ENCODE results near the gene DLX6.

Gene DLX6

DNA sequence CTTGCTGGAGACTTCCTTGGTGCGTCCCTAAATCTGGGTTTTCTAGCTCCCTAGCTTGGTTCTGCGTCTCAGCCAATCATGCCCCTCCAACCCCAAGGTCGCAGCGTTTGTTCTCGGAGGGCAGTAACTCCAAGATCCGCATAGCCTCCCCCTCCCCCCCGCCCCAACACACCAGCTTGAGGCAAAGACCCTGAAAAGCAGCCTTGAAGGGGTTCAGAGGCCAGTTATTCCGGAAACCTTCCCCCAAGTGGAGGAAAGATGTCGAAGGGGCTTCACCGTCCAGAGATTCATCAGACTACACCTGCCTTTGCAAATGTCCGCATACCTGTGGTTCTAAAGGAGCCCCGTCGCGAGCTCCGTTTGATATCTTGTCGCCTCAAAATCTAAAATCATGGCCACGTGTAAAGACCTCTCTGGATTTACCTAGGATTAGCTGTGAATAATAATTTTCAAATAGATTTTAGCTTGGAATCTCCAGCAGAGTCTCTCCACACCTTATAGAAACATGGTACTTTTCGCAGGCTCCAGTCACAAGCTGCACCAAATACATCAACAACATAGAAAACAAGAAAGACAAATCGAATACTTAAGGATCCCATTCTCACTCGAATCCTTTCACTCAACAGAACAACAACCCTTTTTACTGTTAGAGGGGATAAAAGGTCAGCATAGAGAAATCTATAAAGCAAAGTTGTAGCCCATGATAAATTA, 7.9 kb downstream of the DLX6 start:
- H3K27ac ChIP-seq (ENCODE audit: low read length): no peak overlapping the region
- no peaks in the 10 kb centered on the region for H3K36me3 ChIP-seq (ENCODE audit: insufficient read depth, low read length)
- no peak overlapping the region for H3K4me3 ChIP-seq (ENCODE audit: low read depth in 1 of 2, low read length in 2 of 2)
- H3K9me3 ChIP-seq (ENCODE audit: insufficient read depth, low read length, severe bottlenecking): no peaks in the 10 kb centered on the region
- no peak for ATAC-seq (ENCODE audit: insufficient read depth, low read depth)
- no peaks in the 10 kb centered on the region for H3K4me1 ChIP-seq (ENCODE audit: insufficient read depth, low read length)
- H4K20me1 ChIP-seq (ENCODE audit: insufficient read depth, low read length): no peaks in the 10 kb centered on the region
- TF ChIP-seq, protein P1, sequence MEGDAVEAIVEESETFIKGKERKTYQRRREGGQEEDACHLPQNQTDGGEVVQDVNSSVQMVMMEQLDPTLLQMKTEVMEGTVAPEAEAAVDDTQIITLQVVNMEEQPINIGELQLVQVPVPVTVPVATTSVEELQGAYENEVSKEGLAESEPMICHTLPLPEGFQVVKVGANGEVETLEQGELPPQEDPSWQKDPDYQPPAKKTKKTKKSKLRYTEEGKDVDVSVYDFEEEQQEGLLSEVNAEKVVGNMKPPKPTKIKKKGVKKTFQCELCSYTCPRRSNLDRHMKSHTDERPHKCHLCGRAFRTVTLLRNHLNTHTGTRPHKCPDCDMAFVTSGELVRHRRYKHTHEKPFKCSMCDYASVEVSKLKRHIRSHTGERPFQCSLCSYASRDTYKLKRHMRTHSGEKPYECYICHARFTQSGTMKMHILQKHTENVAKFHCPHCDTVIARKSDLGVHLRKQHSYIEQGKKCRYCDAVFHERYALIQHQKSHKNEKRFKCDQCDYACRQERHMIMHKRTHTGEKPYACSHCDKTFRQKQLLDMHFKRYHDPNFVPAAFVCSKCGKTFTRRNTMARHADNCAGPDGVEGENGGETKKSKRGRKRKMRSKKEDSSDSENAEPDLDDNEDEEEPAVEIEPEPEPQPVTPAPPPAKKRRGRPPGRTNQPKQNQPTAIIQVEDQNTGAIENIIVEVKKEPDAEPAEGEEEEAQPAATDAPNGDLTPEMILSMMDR (IDR thresholded peaks at IDR 0.05; ENCODE audit: borderline replicate concordance, extremely low read depth, low read length, poor library complexity, severe bottlenecking): no peak
- no peak for TF ChIP-seq EZH2 (IDR thresholded peaks at IDR 0.05; ENCODE audit: borderline replicate concordance, low read depth, low read length, severe bottlenecking)
- H3K27me3 ChIP-seq (ENCODE audit: insufficient read depth, low read length, poor library complexity): peaks cover 5% of the 10 kb centered on the region
- H3K4me2 ChIP-seq (ENCODE audit: insufficient read depth, low read length): no peak overlapping the region
- no peak overlapping the region for H2AFZ ChIP-seq (ENCODE audit: low read depth, low read length)
- H3K9ac ChIP-seq (ENCODE audit: low read depth, low read length): no peak overlapping the region
- no peak for DNase-seq
- H3K79me2 ChIP-seq (ENCODE audit: insufficient read depth, low read length): no peaks in the 10 kb centered on the region

DNA sequence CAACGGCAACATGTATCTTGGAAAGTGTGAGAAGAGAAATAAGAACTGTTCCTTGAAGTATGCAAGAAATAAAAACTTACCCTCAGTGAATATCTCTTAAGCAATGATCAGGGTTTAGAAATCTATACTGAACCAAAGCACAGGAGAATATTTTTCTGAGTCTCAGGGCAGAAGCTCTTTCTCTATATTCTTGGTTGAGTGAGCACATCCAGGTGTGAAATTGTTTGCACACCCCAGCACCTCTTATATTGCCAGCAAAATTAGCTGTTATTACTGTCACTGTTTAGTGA, 8.4 kb downstream of the DLX6 start:
- no peak for ATAC-seq (ENCODE audit: insufficient read depth, low read depth)
- H3K9ac ChIP-seq (ENCODE audit: low read depth, low read length): no peak overlapping the region
- no peaks in the 10 kb centered on the region for H3K36me3 ChIP-seq (ENCODE audit: insufficient read depth, low read length)
- no peak for TF ChIP-seq EZH2 (IDR thresholded peaks at IDR 0.05; ENCODE audit: borderline replicate concordance, low read depth, low read length, severe bottlenecking)
- TF ChIP-seq, protein P1 (IDR thresholded peaks at IDR 0.05; ENCODE audit: borderline replicate concordance, extremely low read depth, low read length, poor library complexity, severe bottlenecking): no peak
- no peaks in the 10 kb centered on the region for H3K9me3 ChIP-seq (ENCODE audit: insufficient read depth, low read length, severe bottlenecking)
- H2AFZ ChIP-seq (ENCODE audit: low read depth, low read length): no peak overlapping the region
- H3K79me2 ChIP-seq (ENCODE audit: insufficient read depth, low read length): no peaks in the 10 kb centered on the region
- H3K4me1 ChIP-seq (ENCODE audit: insufficient read depth, low read length): no peaks in the 10 kb centered on the region
- H3K4me2 ChIP-seq (ENCODE audit: insufficient read depth, low read length): no peak overlapping the region
- H3K4me3 ChIP-seq (ENCODE audit: low read depth in 1 of 2, low read length in 2 of 2): no peak overlapping the region
- no peaks in the 10 kb centered on the region for H4K20me1 ChIP-seq (ENCODE audit: insufficient read depth, low read length)
- no peak overlapping the region for H3K27ac ChIP-seq (ENCODE audit: low read length)
- DNase-seq: no peak
- peaks cover 5% of the 10 kb centered on the region for H3K27me3 ChIP-seq (ENCODE audit: insufficient read depth, low read length, poor library complexity)

DNA sequence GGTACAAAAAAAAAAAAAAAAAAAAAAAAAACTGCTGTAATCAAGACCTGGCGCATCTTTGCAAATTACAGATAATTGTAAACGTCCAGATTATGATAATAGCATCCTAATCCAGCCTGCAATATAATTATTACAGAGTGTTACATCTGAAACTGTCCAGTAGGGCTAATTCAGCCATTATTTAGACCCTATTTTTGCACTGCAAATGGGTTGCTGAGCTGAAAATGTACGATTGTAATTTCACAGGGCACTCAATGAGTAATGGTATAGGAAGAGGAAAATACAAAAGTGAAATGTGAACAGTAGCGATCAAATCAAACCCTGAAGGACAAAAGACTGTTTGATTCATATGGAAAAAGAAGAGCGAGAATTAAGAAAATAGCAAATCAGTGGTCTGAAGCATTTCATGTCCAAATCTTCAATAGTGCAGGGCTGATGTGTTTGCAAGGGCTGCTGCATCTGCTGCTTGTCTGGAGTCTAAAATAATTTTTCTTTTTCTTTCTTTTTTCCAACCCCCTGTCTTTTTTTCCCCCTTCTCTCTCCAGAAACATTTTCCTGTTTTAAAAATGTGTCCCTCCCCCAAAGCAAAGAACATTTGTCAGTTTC, 8.9 kb downstream of the DLX6 start:
- DNase-seq (no peak), ATAC-seq (ENCODE audit: insufficient read depth, low read depth) (no peak)
- Histone ChIP-seq H3K9ac (ENCODE audit: low read depth, low read length) (no peak overlapping the region), H3K4me1 (ENCODE audit: insufficient read depth, low read length) (no peaks in the 10 kb centered on the region), H3K27me3 (ENCODE audit: insufficient read depth, low read length, poor library complexity) (peaks cover 5% of the 10 kb centered on the region), H3K36me3 (ENCODE audit: insufficient read depth, low read length) (no peaks in the 10 kb centered on the region), H3K79me2 (ENCODE audit: insufficient read depth, low read length) (no peaks in the 10 kb centered on the region), H2AFZ (ENCODE audit: low read depth, low read length) (no peak overlapping the region), H4K20me1 (ENCODE audit: insufficient read depth, low read length) (no peaks in the 10 kb centered on the region), H3K4me2 (ENCODE audit: insufficient read depth, low read length) (no peak overlapping the region), H3K27ac (ENCODE audit: low read length) (no peak overlapping the region), H3K4me3 (ENCODE audit: low read depth in 1 of 2, low read length in 2 of 2) (no peak overlapping the region), H3K9me3 (ENCODE audit: insufficient read depth, low read length, severe bottlenecking) (no peaks in the 10 kb centered on the region)
- TF ChIP-seq, protein P1 (IDR thresholded peaks at IDR 0.05; ENCODE audit: borderline replicate concordance, extremely low read depth, low read length, poor library complexity, severe bottlenecking): no peak
- TF ChIP-seq EZH2 (IDR thresholded peaks at IDR 0.05; ENCODE audit: borderline replicate concordance, low read depth, low read length, severe bottlenecking): no peak

All from DND-41 (cell line).